ENCODE measurements around the gene CLEC10A. TPM values are rescaled to one million over a fixed set of nuclear protein-coding genes. Genes with fewer than 3 reads are reported as not detected.
A peak's percentile ranks its signal among the peaks of the same experiment; 100 is the strongest.

The CLEC10A gene
- total RNA-seq, 1 donor from 2014 or later = 7.7 TPM

DNA sequence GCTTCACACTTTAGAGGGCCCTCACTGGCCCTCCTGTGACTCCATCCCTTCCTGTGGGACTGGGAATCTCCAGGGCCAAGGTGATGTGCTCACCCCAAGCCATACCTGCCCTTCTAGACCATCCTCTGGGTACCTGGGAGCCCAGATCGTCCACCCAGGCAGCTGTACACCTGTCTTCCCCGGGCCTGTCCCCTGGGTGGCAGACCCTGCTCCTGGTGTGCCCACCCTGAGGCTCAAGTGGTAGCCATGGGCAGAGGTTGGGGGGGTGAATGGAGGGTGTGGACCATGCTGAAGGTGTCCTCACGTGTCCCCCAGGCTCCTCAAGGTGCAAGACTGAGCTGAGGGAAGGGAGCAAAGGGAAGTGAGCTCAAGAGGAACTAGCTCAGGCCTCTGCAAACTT lies 9.3 kb downstream of the CLEC10A start:
- no peak for DNase-seq
- peak in 1 of 2 donors; percentile 25 for ATAC-seq
- Histone ChIP-seq H3K27ac (no peak overlapping the region), H3K27me3 (ENCODE audit: low read depth) (no peaks in the 10 kb centered on the region), H3K4me1 (no peaks in the 10 kb centered on the region), H3K36me3 (no peaks in the 10 kb centered on the region), H3K9me3 (peaks cover 5% of the 10 kb centered on the region), H3K4me3 (no peak overlapping the region)
- intact Hi-C loops (cut with DNase I) = no loop called here
- TF ChIP-seq CTCF (IDR thresholded peaks at IDR 0.05) = no peak

DNA sequence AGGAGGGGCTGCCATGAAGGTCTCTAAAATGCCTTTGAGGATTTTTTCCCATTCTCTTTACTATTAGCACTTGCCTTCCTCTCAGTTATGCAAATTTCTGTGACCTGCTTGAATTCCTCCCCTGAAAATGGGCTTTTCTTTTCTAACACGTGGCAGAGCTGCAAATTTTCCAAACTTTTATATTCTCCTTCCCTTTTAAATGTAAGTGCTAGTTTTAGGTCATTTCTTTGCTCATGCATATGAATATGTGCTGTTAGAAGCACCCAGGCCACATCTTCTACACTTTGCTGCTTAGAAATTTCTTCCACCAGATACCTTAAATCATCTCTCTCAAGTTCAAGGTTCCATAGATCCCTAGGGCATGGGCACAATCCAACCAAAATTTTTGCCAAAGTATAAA lies 11.8 kb downstream of the CLEC10A start:
- peaks cover 5% of the 10 kb centered on the region for H3K9me3 ChIP-seq
- no peaks in the 10 kb centered on the region for H3K36me3 ChIP-seq
- TF ChIP-seq CTCF (IDR thresholded peaks at IDR 0.05) = no peak
- no peak for ATAC-seq
- H3K4me1 ChIP-seq = no peaks in the 10 kb centered on the region
- no peak overlapping the region for H3K27ac ChIP-seq
- no peak for DNase-seq
- H3K4me3 ChIP-seq = no peak overlapping the region
- no peaks in the 10 kb centered on the region for H3K27me3 ChIP-seq (ENCODE audit: low read depth)
- intact Hi-C loops (cut with DNase I) = no loop called here

DNA sequence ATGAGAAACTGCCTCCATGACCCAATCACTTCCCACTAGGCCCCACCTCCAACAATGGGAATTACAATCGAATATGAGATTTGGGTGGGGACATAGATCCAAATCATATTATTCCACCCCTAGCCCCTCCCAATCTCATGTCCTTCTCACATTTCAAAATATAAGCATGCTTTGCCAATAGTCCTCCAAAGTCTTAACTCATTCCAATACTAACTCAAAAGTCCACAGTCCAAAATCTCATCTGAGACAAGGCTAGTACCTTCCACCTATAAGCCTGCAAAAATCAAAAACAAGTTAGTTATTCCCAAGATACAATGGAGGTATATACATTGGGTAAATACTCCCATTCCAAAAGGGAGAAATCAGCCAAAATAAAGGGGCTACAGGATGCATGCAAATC lies 12.9 kb downstream of the CLEC10A start:
- peaks cover 5% of the 10 kb centered on the region for H3K9me3 ChIP-seq
- no peaks in the 10 kb centered on the region for H3K36me3 ChIP-seq
- no peaks in the 10 kb centered on the region for H3K4me1 ChIP-seq
- intact Hi-C loops (cut with DNase I) = no loop called here
- no peaks in the 10 kb centered on the region for H3K27me3 ChIP-seq (ENCODE audit: low read depth)
- no peak for TF ChIP-seq CTCF (IDR thresholded peaks at IDR 0.05)
- DNase-seq (no peak), ATAC-seq (no peak)
- no peak overlapping the region for H3K27ac ChIP-seq
- H3K4me3 ChIP-seq = no peak overlapping the region

DNA sequence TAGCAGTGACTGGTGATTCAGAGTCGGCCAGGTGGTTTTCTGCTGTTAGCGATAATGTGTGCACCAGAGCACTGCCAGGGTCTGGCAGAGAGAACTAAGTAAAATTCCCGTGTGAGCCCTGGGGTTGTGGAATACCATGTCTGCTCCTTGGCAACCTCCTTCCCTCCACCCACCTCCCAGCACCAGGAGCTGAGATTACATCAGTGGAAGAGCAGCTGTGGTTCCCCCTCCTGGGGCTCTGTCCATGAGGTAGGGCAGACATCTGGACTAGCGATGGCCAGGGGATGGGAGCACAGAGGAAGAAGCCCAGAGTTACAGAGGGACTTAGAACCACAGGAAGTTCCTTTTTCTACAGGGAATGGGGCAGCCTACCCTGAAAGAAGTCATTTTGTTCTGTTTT lies 15.8 kb downstream of the CLEC10A start:
- intact Hi-C loops (cut with DNase I) = no loop called here
- no peak overlapping the region for H3K4me3 ChIP-seq
- no peaks in the 10 kb centered on the region for H3K4me1 ChIP-seq
- no peaks in the 10 kb centered on the region for H3K27me3 ChIP-seq (ENCODE audit: low read depth)
- no peak for TF ChIP-seq CTCF (IDR thresholded peaks at IDR 0.05)
- ATAC-seq = no peak
- H3K9me3 ChIP-seq = peaks cover 5% of the 10 kb centered on the region
- no peak overlapping the region for H3K27ac ChIP-seq
- no peaks in the 10 kb centered on the region for H3K36me3 ChIP-seq
- no peak for DNase-seq

DNA sequence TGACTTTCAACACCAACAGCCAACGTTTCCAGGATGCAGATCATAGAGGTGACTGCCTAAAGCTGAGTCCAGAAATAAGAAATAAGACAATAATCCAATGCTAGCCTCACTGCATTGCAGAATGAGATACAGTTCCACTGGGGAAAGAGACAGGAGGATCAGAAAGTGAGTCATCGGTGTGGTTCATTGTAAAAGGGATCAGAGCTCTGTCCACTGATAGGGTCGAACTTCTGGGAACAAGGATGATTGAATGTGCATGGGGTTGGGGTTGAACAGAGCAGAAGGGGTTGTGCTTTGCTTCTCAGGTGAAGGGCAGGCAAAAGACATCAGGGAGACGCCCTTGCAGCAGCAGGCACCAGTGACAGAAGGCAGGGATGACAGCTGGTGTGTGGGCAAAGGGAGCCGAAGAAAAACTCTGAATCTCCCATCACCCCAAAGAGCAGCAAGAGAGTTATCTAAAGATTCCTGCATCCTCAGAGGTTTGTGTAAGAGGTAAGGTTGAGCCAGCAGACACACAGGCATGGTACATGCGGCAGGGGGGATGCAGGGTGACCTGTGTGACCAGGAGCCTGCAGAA lies 16.4 kb downstream of the CLEC10A start:
- TF ChIP-seq CTCF (IDR thresholded peaks at IDR 0.05) = no peak
- no peak for ATAC-seq
- H3K27ac ChIP-seq = no peak overlapping the region
- intact Hi-C loops (cut with DNase I) = no loop called here
- no peak overlapping the region for H3K4me3 ChIP-seq
- H3K4me1 ChIP-seq = no peaks in the 10 kb centered on the region
- H3K27me3 ChIP-seq (ENCODE audit: low read depth) = no peaks in the 10 kb centered on the region
- no peak for DNase-seq
- H3K9me3 ChIP-seq = peaks cover 5% of the 10 kb centered on the region
- no peaks in the 10 kb centered on the region for H3K36me3 ChIP-seq
